Activated T-cell treated with anti-CD3 and anti-CD28 coated beads for 1 hour (primary cell): ENCODE measurements around the gene QRFP.

Source experiments
- DNase-seq: peaks from one replicate; pipeline ENCODE4 v3.0.0-alpha.2; 2020; ENCODE audit warnings: low read depth

Gene QRFP

GRCh38 chr9:130890870-130891687 is 5.5 kb downstream of the QRFP start:
- DNase-seq: no peak

- DNase-seq: no peak
These were observed 6.5 kb downstream of the QRFP start for GRCh38 chr9:130890124-130890523.

GRCh38 chr9:130888146-130888885 is 8.3 kb downstream of the QRFP start:
- no peak for DNase-seq

DNA sequence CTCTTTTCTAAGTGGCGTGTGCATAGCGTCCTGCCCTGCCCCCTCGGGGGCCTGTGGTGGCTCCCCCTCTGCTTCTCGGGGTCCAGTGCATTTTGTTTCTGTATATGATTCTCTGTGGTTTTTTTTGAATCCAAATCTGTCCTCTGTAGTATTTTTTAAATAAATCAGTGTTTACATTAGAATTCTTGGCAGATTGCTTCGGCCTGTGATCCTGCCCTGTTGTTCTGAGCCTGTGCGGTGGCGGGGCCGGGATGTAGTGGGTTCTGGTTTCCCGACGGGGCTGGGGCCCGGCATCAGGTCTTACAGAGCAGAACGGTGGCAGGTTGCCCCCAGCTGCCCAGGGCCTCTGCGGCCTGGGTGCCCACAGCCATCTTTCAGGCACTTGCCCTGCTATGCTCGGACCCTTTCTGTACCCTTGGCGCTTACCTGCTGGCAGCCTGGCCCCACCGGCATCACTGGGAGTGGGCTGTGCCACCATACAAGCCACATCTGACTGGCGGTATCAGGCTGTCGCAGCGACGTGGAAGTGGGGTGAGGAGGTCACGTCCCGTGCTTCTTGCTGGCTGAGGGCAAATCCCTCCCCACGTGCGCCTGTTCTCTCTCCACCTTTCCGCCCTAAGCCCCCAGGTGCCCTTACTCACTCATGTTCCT is 9.0 kb downstream of the QRFP start:
- DNase-seq: no peak

DNA sequence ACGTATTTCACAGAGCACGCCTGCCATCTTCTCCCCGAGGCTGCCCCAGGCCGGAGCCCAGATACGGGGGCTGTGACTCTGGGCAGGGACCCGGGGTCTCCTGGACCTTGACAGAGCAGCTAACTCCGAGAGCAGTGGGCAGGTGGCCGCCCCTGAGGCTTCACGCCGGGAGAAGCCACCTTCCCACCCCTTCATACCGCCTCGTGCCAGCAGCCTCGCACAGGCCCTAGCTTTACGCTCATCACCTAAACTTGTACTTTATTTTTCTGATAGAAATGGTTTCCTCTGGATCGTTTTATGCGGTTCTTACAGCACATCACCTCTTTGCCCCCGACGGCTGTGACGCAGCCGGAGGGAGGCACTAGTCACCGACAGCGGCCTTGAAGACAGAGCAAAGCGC is 9.6 kb downstream of the QRFP start:
- DNase-seq: no peak

DNA sequence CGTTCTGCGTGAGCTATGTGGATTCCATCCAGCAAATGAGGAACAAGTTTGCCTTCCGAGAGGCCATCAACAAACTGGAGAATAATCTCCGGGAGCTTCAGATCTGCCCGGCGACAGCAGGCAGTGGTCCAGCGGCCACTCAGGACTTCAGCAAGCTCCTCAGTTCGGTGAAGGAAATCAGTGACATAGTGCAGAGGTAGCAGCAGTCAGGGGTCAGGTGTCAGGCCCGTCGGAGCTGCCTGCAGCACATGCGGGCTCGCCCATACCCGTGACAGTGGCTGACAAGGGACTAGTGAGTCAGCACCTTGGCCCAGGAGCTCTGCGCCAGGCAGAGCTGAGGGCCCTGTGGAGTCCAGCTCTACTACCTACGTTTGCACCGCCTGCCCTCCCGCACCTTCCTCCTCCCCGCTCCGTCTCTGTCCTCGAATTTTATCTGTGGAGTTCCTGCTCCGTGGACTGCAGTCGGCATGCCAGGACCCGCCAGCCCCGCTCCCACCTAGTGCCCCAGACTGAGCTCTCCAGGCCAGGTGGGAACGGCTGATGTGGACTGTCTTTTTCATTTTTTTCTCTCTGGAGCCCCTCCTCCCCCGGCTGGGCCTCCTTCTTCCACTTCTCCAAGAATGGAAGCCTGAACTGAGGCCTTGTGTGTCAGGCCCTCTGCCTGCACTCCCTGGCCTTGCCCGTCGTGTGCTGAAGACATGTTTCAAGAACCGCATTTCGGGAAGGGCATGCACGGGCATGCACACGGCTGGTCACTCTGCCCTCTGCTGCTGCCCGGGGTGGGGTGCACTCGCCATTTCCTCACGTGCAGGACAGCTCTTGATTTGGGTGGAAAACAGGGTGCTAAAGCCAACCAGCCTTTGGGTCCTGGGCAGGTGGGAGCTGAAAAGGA is 10.9 kb downstream of the QRFP start:
- no peak for DNase-seq

DNA sequence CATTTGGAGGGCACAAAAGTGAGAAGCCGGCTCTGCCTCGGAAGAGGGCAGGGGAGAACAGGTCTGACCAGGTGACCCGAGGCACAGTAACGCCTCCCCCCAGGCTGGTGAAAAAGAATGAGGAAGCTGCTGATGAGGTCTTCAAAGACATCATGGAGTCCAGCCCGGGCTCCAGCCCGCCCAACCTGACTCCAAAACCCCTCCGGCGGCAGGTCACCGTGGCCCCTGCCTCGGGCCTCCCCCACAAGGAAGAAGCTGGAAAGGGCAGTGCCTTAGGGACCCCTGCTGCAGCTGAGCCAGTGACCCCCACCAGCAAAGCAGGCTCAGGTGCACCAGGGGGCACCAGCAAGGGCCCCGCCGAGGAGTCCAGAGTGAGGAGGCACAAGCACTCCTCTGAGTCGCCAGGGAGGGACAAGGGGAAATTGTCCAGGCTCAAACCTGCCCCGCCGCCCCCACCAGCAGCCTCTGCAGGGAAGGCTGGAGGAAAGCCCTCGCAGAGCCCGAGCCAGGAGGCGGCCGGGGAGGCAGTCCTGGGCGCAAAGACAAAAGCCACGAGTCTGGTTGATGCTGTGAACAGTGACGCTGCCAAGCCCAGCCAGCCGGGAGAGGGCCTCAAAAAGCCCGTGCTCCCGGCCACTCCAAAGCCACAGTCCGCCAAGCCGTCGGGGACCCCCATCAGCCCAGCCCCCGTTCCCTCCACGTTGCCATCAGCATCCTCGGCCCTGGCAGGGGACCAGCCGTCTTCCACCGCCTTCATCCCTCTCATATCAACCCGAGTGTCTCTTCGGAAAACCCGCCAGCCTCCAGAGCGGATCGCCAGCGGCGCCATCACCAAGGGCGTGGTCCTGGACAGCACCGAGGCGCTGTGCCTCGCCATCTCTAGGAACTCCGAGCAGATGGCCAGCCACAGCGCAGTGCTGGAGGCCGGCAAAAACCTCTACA is 11.8 kb downstream of the QRFP start:
- no peak for DNase-seq

GRCh38 chr9:130884111-130884531 is 12.5 kb downstream of the QRFP start:
- DNase-seq: no peak

- no peak for DNase-seq
These were observed 13.1 kb downstream of the QRFP start for GRCh38 chr9:130883479-130883878.

DNA sequence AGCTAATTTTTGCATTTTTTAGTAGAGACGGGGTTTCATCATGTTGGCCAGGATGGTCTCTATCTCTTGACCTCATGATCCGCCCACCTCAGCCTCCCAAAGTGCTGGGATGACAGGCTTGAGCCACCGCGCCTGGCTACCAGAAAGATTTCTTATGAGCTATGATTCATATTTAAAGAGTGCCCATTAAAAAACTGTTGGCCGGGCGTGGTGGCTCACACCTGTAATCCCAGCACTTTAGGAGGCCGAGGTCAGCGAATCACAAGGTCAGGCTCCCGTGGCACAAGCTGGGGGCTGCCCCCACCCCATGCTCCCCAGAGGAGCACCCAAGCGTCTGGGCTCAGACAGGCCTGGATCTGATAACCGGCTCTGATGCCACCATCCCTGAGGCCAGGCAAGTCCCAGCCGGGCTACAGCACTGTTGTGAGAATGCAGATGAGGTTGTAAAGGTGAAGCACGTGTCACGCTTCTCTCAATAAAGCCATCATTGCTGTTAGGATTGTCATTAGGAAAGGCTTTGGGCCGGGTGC is 13.9 kb downstream of the QRFP start:
- no peak for DNase-seq

- DNase-seq: no peak
These were observed 15.1 kb downstream of the QRFP start for GRCh38 chr9:130881516-130881915.

GRCh38 chr9:130880599-130881220 is 15.9 kb downstream of the QRFP start:
- DNase-seq: no peak

DNA sequence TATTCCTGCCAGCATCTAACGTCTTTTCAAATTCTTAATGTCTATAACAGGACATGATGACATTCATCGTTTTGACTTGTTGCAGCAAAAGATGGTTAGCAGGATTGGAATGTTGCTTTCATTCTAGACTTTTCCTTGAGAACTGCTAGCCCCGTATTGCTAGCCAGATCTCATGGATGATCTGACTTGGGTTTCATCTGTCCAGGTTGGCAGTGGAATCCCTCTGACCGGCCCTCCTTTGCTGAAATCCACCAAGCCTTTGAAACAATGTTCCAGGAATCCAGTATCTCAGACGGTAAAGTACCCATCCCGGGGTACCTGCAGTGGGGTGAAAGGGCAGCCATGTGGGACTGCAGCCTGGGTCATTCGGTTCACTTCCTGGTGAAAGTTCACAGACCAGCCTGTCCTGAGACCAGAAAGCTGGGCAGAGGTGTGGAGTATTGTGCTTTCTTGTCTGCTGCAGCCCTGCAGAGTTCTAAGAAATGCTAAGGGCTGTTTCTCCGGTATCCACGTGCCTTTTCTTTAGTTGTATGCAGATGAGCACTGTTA is 16.7 kb downstream of the QRFP start:
- DNase-seq: no peak

GRCh38 chr9:130878295-130878694 is 18.3 kb downstream of the QRFP start:
- no peak for DNase-seq

GRCh38 chr9:130877300-130877699 is 19.3 kb downstream of the QRFP start:
- no peak for DNase-seq

DNA sequence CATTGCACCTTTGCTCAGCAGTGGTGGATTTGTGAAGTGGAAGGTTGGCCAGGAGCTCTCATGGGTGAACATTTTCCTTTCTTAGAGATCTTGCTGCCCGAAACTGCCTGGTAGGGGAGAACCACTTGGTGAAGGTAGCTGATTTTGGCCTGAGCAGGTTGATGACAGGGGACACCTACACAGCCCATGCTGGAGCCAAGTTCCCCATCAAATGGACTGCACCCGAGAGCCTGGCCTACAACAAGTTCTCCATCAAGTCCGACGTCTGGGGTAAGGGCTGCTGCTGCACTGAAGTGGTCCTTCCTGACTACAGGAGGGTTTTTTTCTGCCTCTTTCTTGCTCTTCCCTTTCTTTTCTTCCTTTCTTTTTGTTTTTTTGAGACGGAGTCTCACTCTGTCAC is 21.8 kb downstream of the QRFP start:
- no peak for DNase-seq

DNA sequence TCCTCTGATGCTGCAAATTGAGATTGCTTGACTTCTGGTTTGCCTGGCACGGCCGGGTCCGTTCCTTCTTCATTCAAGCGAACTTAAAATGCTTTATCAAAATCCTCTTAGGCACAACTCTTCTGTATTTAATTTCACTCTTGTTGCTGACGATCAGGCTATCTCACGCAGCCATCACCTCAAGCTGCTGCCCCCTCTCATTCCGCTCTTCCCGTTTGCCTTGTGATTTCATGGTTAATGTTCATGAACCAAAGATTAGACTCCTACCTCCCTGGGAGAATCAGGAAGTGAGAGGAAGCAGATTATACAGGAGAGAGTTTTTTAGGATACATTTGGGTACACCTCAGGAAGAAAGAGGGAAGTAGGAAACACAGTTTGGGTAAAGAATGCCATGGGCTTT is 22.6 kb downstream of the QRFP start:
- no peak for DNase-seq

GRCh38 chr9:130872912-130873503 is 23.6 kb downstream of the QRFP start:
- DNase-seq: no peak

DNA sequence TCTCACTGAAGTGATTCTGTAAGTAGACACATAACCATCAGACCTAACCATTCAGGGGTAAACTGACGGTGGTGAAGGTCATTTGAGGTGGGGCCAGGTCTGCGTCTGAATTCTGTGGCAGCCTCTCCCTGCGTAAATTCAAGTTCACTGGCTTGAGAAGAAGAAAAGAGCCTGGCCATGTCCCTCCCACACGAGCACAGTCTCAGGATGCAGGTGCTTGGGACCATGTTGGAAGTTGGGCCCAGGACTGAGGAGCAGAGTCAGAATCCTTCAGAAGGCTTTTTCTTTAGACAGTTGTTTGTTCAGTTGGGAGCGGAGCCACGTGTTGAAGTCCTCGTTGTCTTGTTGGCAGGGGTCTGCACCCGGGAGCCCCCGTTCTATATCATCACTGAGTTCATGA is 24.1 kb downstream of the QRFP start:
- DNase-seq: no peak
